Thyroid gland (tissue), 4 donors: Measurements from ENCODE around the gene MAPT. TPM values are rescaled to one million over a fixed set of nuclear protein-coding genes. Genes with fewer than 3 reads are reported as not detected.
A peak's percentile ranks its signal among the peaks of the same experiment; 100 is the strongest.
"Not testable (repeated sequence)": the region's sequence is repeated elsewhere in the genome, so short reads cannot be mapped to it uniquely, and the experiment has no call there.

Experiments
- DNase-seq, 2 donors: peaks; one replicate each; pipeline ENCODE4 v3.0.0-alpha.2; 2019
- H3K27ac ChIP-seq, 3 donors: fragments of 200-600 bp; sonication (generic); 1 replicate in 2 of 3; 2 replicates in 1 of 3; pipeline ENCODE4 v1.5.1; 2016 to 2019; ENCODE audit warnings: mild to moderate bottlenecking in 1 of 3, moderate library complexity in 1 of 3
- H3K27me3 ChIP-seq: fragments of 200-600 bp; sonication (generic); one replicate; pipeline ENCODE4 v1.5.1; 2019
- H3K36me3 ChIP-seq, 2 donors: fragments of 200-600 bp; sonication (generic); one replicate each; pipeline ENCODE4 v1.5.1; 2016 to 2019
- H3K4me1 ChIP-seq, 2 donors: fragments of 200-600 bp; sonication (generic); one replicate each; pipeline ENCODE4 v1.5.1; 2017 to 2019
- H3K4me3 ChIP-seq, 3 donors: fragments of 200-600 bp; sonication (generic); replicated peaks in 1 of 3; 1 replicate in 2 of 3; 2 replicates in 1 of 3; pipeline ENCODE4 v1.5.1; 2016; ENCODE audit warnings: mild to moderate bottlenecking in 1 of 3
- H3K9me3 ChIP-seq: fragments of 200-600 bp; sonication (generic); one replicate; pipeline ENCODE4 v1.5.1; 2017
- CTCF ChIP-seq, 6 experiments: fragments of 200-600 bp in 3 of 6; fragments of 450-650 bp in 3 of 6; sonication (generic) in 3 of 6; IDR thresholded peaks; one replicate each; pipeline ENCODE4 v1.5.1; 2016 to 2019; ENCODE audit warnings: antibody characterized with exemption in 6 of 6, mild to moderate bottlenecking in 2 of 6, inconsistent platforms in 1 of 6, moderate library complexity in 1 of 6
- POLR2A ChIP-seq, 2 donors: fragments of 450-650 bp; IDR thresholded peaks; one replicate each; pipeline ENCODE4 v1.6.1; 2017; ENCODE audit warnings: antibody characterized with exemption in 2 of 2, mild to moderate bottlenecking in 2 of 2, moderate library complexity in 1 of 2
- WGBS, 2 donors: methylation state at CpG; one replicate each; pipeline ENCODE4 v1.1.5; 2017; 5-methylcytosine and 5-hydroxymethylcytosine counted together
- intact Hi-C: fragments of 100-400 bp; cut with DNase I; formaldehyde crosslinking; loops from one replicate; pipeline ENCODE4 v1.15.1; 2023
- total RNA-seq, 4 donors: library from RNA; depleted of rRNA; stranded (reverse); fragments of >200 nt; gene quantifications; one replicate each; pipeline ENCODE4 v1.2.3, GENCODE V29; 2016

MAPT gene
- total RNA-seq, 4 donors from 2014 or later = 0.54 to 1.8 (median 0.92) TPM

GRCh38 chr17:45935710-45936509, 41.6 kb downstream of the MAPT start:
- no peak for DNase-seq
- intact Hi-C loops = no loop called here
- Histone ChIP-seq H3K9me3 (no peaks in the 10 kb centered on the region), H3K4me3 (no peak overlapping the region), H3K36me3 (no peaks in the 10 kb centered on the region), H3K27ac (no peak overlapping the region), H3K4me1 (peaks cover 0 to 5% of the 10 kb centered on the region in 2 donors), H3K27me3 (no peaks in the 10 kb centered on the region)
- TF ChIP-seq POLR2A (IDR thresholded peaks at IDR 0.05) = no peak
- TF ChIP-seq CTCF (IDR thresholded peaks at IDR 0.05) = no peak
- WGBS, 2 donors = 94 to 97% methylated on average over 10 of the region's 10 CpGs

GRCh38 chr17:45936610-45937009, 42.3 kb downstream of the MAPT start:
- DNase-seq = no peak

GRCh38 chr17:45937186-45937585, 42.8 kb downstream of the MAPT start:
- H3K27ac ChIP-seq, H3K4me3 ChIP-seq, H3K36me3 ChIP-seq, H3K27me3 ChIP-seq, DNase-seq, H3K9me3 ChIP-seq, intact Hi-C loops: not testable (repeated sequence)
- H3K4me1 ChIP-seq = peaks cover 4 to 11% of the 10 kb centered on the region in 2 donors

More at GRCh38 chr17:45936610-45937009, 42.3 kb downstream of the MAPT start:
- H3K27me3 ChIP-seq = no peaks in the 10 kb centered on the region
- no peaks in the 10 kb centered on the region for H3K36me3 ChIP-seq
- H3K4me3 ChIP-seq = no peak overlapping the region
- no peak for TF ChIP-seq POLR2A (IDR thresholded peaks at IDR 0.05)
- TF ChIP-seq CTCF (IDR thresholded peaks at IDR 0.05) = no peak
- 55 to 64% methylated on average over 4 of the region's 4 CpGs for WGBS, 2 donors
- H3K9me3 ChIP-seq = no peaks in the 10 kb centered on the region
- no peak overlapping the region for H3K27ac ChIP-seq
- intact Hi-C loops = no loop called here
- peaks cover 4 to 11% of the 10 kb centered on the region in 2 donors for H3K4me1 ChIP-seq

GRCh38 chr17:45939395-45939794, 45.0 kb downstream of the MAPT start:
- Histone ChIP-seq H3K27me3 (no peaks in the 10 kb centered on the region), H3K4me3 (no peak overlapping the region), H3K27ac (no peak overlapping the region), H3K36me3 (no peaks in the 10 kb centered on the region), H3K9me3 (no peaks in the 10 kb centered on the region), H3K4me1 (peaks cover 4 to 11% of the 10 kb centered on the region in 2 donors)
- DNase-seq = no peak
- intact Hi-C loops = no loop called here
- WGBS, 2 donors = 79 to 82% methylated on average over 5 of the region's 5 CpGs
- TF ChIP-seq CTCF (IDR thresholded peaks at IDR 0.05) (no peak), POLR2A (IDR thresholded peaks at IDR 0.05) (no peak)

GRCh38 chr17:45940293-45940692, 45.9 kb downstream of the MAPT start:
- Histone ChIP-seq H3K4me1 (peaks cover 4 to 11% of the 10 kb centered on the region in 2 donors), H3K27me3 (no peaks in the 10 kb centered on the region), H3K27ac (peak overlapping the region in 1 of 3 donors; percentile 6), H3K36me3 (no peaks in the 10 kb centered on the region), H3K9me3 (no peaks in the 10 kb centered on the region), H3K4me3 (no peak overlapping the region)
- DNase-seq = no peak
- TF ChIP-seq CTCF (IDR thresholded peaks at IDR 0.05) (no peak), POLR2A (IDR thresholded peaks at IDR 0.05) (no peak)
- 57 to 74% methylated on average over 4 of the region's 4 CpGs for WGBS, 2 donors
- intact Hi-C loops = no loop called here
